K562 (cell line): Measurements from ENCODE around the gene ST6GALNAC2. TPM values are rescaled to one million over a fixed set of nuclear protein-coding genes. Genes with fewer than 3 reads are reported as not detected.

ENCODE experiments used
- ATAC-seq: fragments of 200-7000 bp; cut with Tn5 transposase; 3 replicates; pipeline ENCODE4 v1.9.1; 2020; ENCODE audit warnings: moderate library complexity
- BruUV-seq: library from RNA; stranded (reverse); fragments of 400-500 nt; replicated peaks from 2 replicates; lab custom pipeline; 2021; lab: Mats Ljungman, UMichigan
- CTCF ChIA-PET: fragments of 300-600 bp; formaldehyde crosslinking; extraction: SDS; loops from one replicate; lab custom pipeline; 2021; ENCODE audit warnings: low intra/inter-chr PET ratio; lab: Yijun Ruan, JAX
- POLR2A ChIA-PET: fragments of 300-600, 350-650 bp; sonication (Branson Sonifier 250); formaldehyde crosslinking; extraction: SDS; loops from one replicate; lab custom pipeline; 2021; ENCODE audit warnings: antibody characterized with exemption, inconsistent platforms; lab: Yijun Ruan, JAX
- DNase-seq, 4 experiments: peaks; one replicate each; pipeline versions ENCODE4 v3.0.0 to v3.0.0-alpha.2; 2011 to 2018; ENCODE audit warnings: low spot score in 3 of 4, mixed read lengths in 3 of 4; ENCODE audit errors: extremely low read depth in 1 of 4
- FAIRE-seq: peaks from 2 replicates; lab custom pipeline; 2011; peaks lifted over from hg19 to GRCh38; lab: Jason Lieb, UNC
- H2AFZ ChIP-seq: 2 replicates; pipeline ENCODE4 v1.6.0; 2011; ENCODE audit warnings: low read depth, low read length, control low read depth, inconsistent platforms
- H3K27ac ChIP-seq: fragments of 200-600 bp; 3 replicates; pipeline ENCODE4 v1.8.0; 2011; ENCODE audit warnings: low read depth, mild to moderate bottlenecking, control low read depth, inconsistent platforms, low read length, moderate library complexity, mixed read lengths; ENCODE audit errors: extremely low read depth
- H3K27me3 ChIP-seq, 2 experiments: fragments of 300-600 bp in 1 of 2; 2 replicates in 1 of 2; 3 replicates in 1 of 2; pipeline versions ENCODE4 v1.6.0 to v1.8.0; 2011; ENCODE audit warnings: inconsistent platforms in 2 of 2, low read length in 2 of 2, mild to moderate bottlenecking in 1 of 2, mixed read lengths in 1 of 2, moderate library complexity in 1 of 2; ENCODE audit not compliant: control insufficient read depth in 2 of 2, insufficient read depth in 2 of 2
- H3K36me3 ChIP-seq: fragments of 300-600 bp; 3 replicates; pipeline ENCODE4 v1.8.0; 2011; ENCODE audit warnings: mild to moderate bottlenecking, low read length, inconsistent platforms; ENCODE audit not compliant: control insufficient read depth, insufficient read depth
- H3K4me1 ChIP-seq, 2 experiments: fragments of 200-600 bp in 1 of 2; replicated peaks in 1 of 2; 2 replicates in 1 of 2; 3 replicates in 1 of 2; pipeline versions ENCODE4 v1.5.1 to v1.8.0; 2011; ENCODE audit warnings: inconsistent platforms in 2 of 2, low read length in 2 of 2, mild to moderate bottlenecking in 1 of 2, mixed read lengths in 1 of 2, moderate library complexity in 1 of 2; ENCODE audit not compliant: control insufficient read depth in 2 of 2, insufficient read depth in 2 of 2
- H3K4me2 ChIP-seq: 2 replicates; pipeline ENCODE4 v1.6.1; 2011; ENCODE audit warnings: low read length, control low read depth, inconsistent platforms, mixed read lengths; ENCODE audit not compliant: insufficient read depth
- H3K4me3 ChIP-seq: fragments of 200-600 bp; sonication (generic), shearing (Covaris generic); 2 replicates; pipeline ENCODE4 v1.5.1; 2016; ENCODE audit warnings: control low read depth, inconsistent platforms
- H3K79me2 ChIP-seq: fragments of 200-600 bp; 3 replicates; pipeline ENCODE4 v1.8.0; 2011; ENCODE audit warnings: low read length, inconsistent platforms; ENCODE audit not compliant: control insufficient read depth, insufficient read depth
- H3K9ac ChIP-seq, 2 experiments: 2 replicates each; pipeline versions ENCODE4 v1.6.0 to v1.6.1; 2011; ENCODE audit warnings: low read depth in 2 of 2, low read length in 2 of 2, control low read depth in 1 of 2, inconsistent platforms in 1 of 2, mild to moderate bottlenecking in 1 of 2, mixed read lengths in 1 of 2; ENCODE audit not compliant: insufficient read depth in 1 of 2
- H3K9me1 ChIP-seq: one replicate; pipeline ENCODE4 v1.6.0; 2011; ENCODE audit warnings: inconsistent platforms, mild to moderate bottlenecking, low read length, moderate library complexity; ENCODE audit not compliant: control insufficient read depth, insufficient read depth
- H3K9me3 ChIP-seq: replicated peaks from 2 replicates; pipeline ENCODE4 v1.5.1; 2011; ENCODE audit warnings: low read depth, low read length, inconsistent platforms; ENCODE audit not compliant: control insufficient read depth, insufficient read depth
- H4K20me1 ChIP-seq: replicated peaks from 2 replicates; pipeline ENCODE4 v1.6.1; 2011; ENCODE audit warnings: low read length, inconsistent platforms, mixed read lengths; ENCODE audit not compliant: control insufficient read depth, insufficient read depth
- CBFA2T3 ChIP-seq: fragments of 450-650 bp; IDR thresholded peaks from 2 replicates; pipeline ENCODE4 v1.6.1; 2017
- CTBP1 ChIP-seq: fragments of 450-650 bp; IDR thresholded peaks from 2 replicates; pipeline ENCODE4 v1.6.1; 2016; ENCODE audit warnings: borderline replicate concordance
- FOXK1 ChIP-seq: sonication (generic); formaldehyde crosslinking; IDR thresholded peaks from 2 replicates; pipeline ENCODE4 v1.8.0; 2022; ENCODE audit warnings: missing genetic modification reagents, mild to moderate bottlenecking, borderline replicate concordance
- PHB2 ChIP-seq: fragments of 450-650 bp; IDR thresholded peaks from 2 replicates; pipeline ENCODE4 v1.6.1; 2017; ENCODE audit warnings: low read depth
- SIX5 ChIP-seq, 2 experiments: IDR thresholded peaks; 2 replicates each; pipeline ENCODE4 v1.6.1; 2011; ENCODE audit warnings: low read length in 2 of 2, borderline replicate concordance in 1 of 2, low read depth in 1 of 2, mild to moderate bottlenecking in 1 of 2, moderate library complexity in 1 of 2; ENCODE audit not compliant: insufficient read depth in 1 of 2
- WGBS: fragments of 100-300 bp; shearing (Covaris generic); methylation state at CpG from one replicate; pipeline ENCODE4 v1.1.6; 2016; ENCODE audit warnings: low coverage, mixed read lengths; ENCODE audit not compliant: insufficient coverage; ENCODE audit errors: missing lambda C conversion rate; 5-methylcytosine and 5-hydroxymethylcytosine counted together
- in situ Hi-C: fragments of 300-500 bp; cut with MboI; formaldehyde crosslinking; loops from 4 replicates; pipeline ENCODE4 v1.15.0; 2018; ENCODE audit warnings: inconsistent platforms, mixed read lengths
- intact Hi-C: fragments of 100-400 bp; cut with micrococcal nuclease; formaldehyde crosslinking; loops from 2 replicates; pipeline ENCODE4 v1.14.2; 2022
- polyA plus RNA-seq, 8 experiments: library from polyadenylated mRNA; depleted of rRNA in 4 of 8; stranded (reverse) in 5 of 8; unstranded in 3 of 8; fragments of >200 nt; fragmentation: Nextera tagmentation in 2 of 8; fragmentation: Illumina TruSeq in 1 of 8; extraction: Ambion mirVana in 2 of 8; extraction: Trizol in 1 of 8; gene quantifications; 2 replicates each; pipeline versions ENCODE4 v1.2.1 to v1.2.3, GENCODE V29; 2011 to 2014; ENCODE audit warnings: inconsistent platforms in 1 of 8, missing spikeins in 1 of 8
- total RNA-seq, 7 experiments: library from RNA; depleted of rRNA in 6 of 7; stranded (reverse); fragments of >200 nt in 6 of 7; fragmentation: Illumina TruSeq in 2 of 7; extraction: Trizol in 2 of 7; gene quantifications; 2 replicates each; pipeline versions ENCODE4 v1.2.1 to v1.2.3, GENCODE V29; 2011 to 2021; ENCODE audit warnings: low replicate concordance in 1 of 7
- TF ChIP-seq, protein P1 (sequence below), 3 experiments: IDR thresholded peaks in 2 of 3; conservative IDR thresholded peaks in 1 of 3; 2 replicates each; pipeline ENCODE4 v1.5.1; 2011 to 2012; ENCODE audit warnings: low read length in 3 of 3, mild to moderate bottlenecking in 3 of 3, control low read depth in 2 of 3, improper control_type of control experiment in 1 of 3, inconsistent platforms in 1 of 3, low read depth in 1 of 3, mixed read lengths in 1 of 3, moderate library complexity in 1 of 3; ENCODE audit not compliant: insufficient read depth in 2 of 3

ST6GALNAC2 gene
- total and polyA plus RNA-seq, 9 of the 15 experiments (the other 6 are each of a cell fraction or from before 2014, with no cell fraction given), result 0.18 TPM; not detected in 8

DNA sequence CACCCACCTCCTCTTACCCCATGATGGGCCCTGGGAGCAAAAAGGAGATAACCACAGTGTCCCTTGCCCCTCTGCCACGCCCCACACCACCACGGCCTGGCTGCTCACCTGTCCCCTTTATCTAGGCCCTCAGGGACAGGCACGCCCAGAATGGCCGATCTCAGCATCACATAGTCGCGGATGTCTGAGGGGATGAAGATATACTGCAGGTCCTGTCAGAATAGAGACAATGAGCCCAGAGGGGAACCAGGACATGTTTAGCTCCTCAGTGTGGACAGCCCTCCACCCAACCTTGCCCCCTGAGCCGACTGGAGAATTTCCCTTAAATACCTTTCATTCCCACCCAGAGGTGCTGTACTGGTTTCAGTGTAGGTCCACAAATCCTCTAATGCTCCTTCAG lies 15.2 kb downstream of the ST6GALNAC2 start:
- in situ Hi-C loops, result no loop called here
- no peak for DNase-seq
- H3K27ac ChIP-seq, result no peak overlapping the region

GRCh38 chr17:76569607-76570279 lies 15.9 kb downstream of the ST6GALNAC2 start:
- POLR2A ChIA-PET, result interaction anchor here (0.6 to 4.1 kb wide), 7 partner anchors 9 to 54 kb away, joined by 3 to 48 read pairs (median 4); no protein-coding TSS in a partner anchor
- CTCF ChIA-PET, result no interaction called here
- 49% methylated on average over 16 of the region's 18 CpGs for WGBS
- Histone ChIP-seq H3K27me3 (no peaks in the 10 kb centered on the region), H3K27ac (no peak overlapping the region), H3K4me1 (peaks cover 15 to 41% of the 10 kb centered on the region in 2 experiments; a peak in 4 of 5 replicates), H3K9me1 (no peaks in the 10 kb centered on the region), H3K9ac (peak overlapping the region in 1 of 2 experiments; percentile 70; a peak in 2 of 4 replicates), H2AFZ (no peak overlapping the region), H3K4me2 (no peak overlapping the region), H4K20me1 (peaks cover 12% of the 10 kb centered on the region; the same call in 1 of the 2 replicates), H3K36me3 (peaks cover 20% of the 10 kb centered on the region), H3K4me3 (no peak overlapping the region), H3K79me2 (peaks cover 5% of the 10 kb centered on the region; the same call in 1 of the 3 replicates), H3K9me3 (no peaks in the 10 kb centered on the region)
- intact Hi-C loops (no loop called here), in situ Hi-C loops (no loop called here)
- no peak for FAIRE-seq
- no TSS peak for BruUV-seq
- ATAC-seq, result no peak
- no peak for DNase-seq
- TF ChIP-seq, protein P1, sequence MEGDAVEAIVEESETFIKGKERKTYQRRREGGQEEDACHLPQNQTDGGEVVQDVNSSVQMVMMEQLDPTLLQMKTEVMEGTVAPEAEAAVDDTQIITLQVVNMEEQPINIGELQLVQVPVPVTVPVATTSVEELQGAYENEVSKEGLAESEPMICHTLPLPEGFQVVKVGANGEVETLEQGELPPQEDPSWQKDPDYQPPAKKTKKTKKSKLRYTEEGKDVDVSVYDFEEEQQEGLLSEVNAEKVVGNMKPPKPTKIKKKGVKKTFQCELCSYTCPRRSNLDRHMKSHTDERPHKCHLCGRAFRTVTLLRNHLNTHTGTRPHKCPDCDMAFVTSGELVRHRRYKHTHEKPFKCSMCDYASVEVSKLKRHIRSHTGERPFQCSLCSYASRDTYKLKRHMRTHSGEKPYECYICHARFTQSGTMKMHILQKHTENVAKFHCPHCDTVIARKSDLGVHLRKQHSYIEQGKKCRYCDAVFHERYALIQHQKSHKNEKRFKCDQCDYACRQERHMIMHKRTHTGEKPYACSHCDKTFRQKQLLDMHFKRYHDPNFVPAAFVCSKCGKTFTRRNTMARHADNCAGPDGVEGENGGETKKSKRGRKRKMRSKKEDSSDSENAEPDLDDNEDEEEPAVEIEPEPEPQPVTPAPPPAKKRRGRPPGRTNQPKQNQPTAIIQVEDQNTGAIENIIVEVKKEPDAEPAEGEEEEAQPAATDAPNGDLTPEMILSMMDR (IDR thresholded peaks at IDR 0.05 in 2 of 3, conservative IDR thresholded peaks at IDR 0.05 in 1 of 3; ENCODE audit: insufficient read depth in 2 of 3, low read depth in 1 of 3, low read length in 3 of 3), result no peak
- TF ChIP-seq SIX5 (IDR thresholded peaks at IDR 0.05; ENCODE audit: borderline replicate concordance in 1 of 2, insufficient read depth in 1 of 2, low read depth in 1 of 2, low read length in 2 of 2) (no peak), PHB2 (no peak)

More for the DNA sequence above, 15.2 kb downstream of the ST6GALNAC2 start:
- intact Hi-C loops, result no loop called here
- ATAC-seq (no peak), FAIRE-seq (no peak)
- H3K36me3 ChIP-seq, result peaks cover 13% of the 10 kb centered on the region; the same call in 2 of the 3 replicates
- H3K4me2 ChIP-seq, result no peak overlapping the region
- ChIA-PET CTCF (no interaction called here), POLR2A (interaction anchor here (2.0 to 3.8 kb wide), 2 partner anchors 10 to 14 kb away, joined by 5 to 38 read pairs; no protein-coding TSS in a partner anchor)
- 21% methylated on average over 6 of the region's 7 CpGs for WGBS
- peak; percentile 51; the same call in 1 of the 2 replicates for TF ChIP-seq CTBP1
- TF ChIP-seq CBFA2T3, result peak; percentile 42
- TF ChIP-seq FOXK1 (CRISPR knock-in tag), result no peak
- H2AFZ ChIP-seq, result no peak overlapping the region
- no TSS peak for BruUV-seq
- 0 out of 3 replicates have a peak, but pooled peaks cover 4% of the 10 kb centered on the region for H3K79me2 ChIP-seq
- no peak overlapping the region for H3K4me3 ChIP-seq
- peaks cover 12% of the 10 kb centered on the region; the same call in 1 of the 2 replicates for H4K20me1 ChIP-seq
- H3K4me1 ChIP-seq, result peaks cover 15 to 41% of the 10 kb centered on the region in 2 experiments; a peak in 4 of 5 replicates
- no peaks in the 10 kb centered on the region for H3K27me3 ChIP-seq
- no peaks in the 10 kb centered on the region for H3K9me1 ChIP-seq
- no peaks in the 10 kb centered on the region for H3K9me3 ChIP-seq
- H3K9ac ChIP-seq, result no peak overlapping the region
